AG08396 (cell line): ENCODE measurements around the gene CACNA1G.

Source experiments
- DNase-seq: peaks from one replicate; pipeline ENCODE4 v3.0.0; 2012; ENCODE audit warnings: low spot score, mixed read lengths

CACNA1G gene

DNA sequence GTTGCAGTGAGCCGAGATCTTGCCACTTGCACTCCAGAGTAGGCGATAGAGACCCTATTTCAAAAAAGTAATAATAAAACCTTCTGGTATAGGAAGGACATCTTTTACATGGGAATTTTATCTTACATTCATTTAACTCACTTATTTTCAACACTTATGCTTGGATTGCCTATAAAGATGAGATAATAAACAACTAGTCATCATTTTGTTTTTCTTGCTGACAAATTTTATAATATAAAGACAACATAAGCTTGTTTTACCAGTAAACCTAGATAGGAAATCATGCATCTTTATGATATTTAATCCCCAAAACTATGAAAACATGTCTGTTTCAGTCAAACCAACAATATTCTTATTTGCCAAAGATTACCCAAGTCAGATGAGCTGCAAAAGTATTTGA lies 91.1 kb downstream of the CACNA1G start:
- no peak for DNase-seq

DNA sequence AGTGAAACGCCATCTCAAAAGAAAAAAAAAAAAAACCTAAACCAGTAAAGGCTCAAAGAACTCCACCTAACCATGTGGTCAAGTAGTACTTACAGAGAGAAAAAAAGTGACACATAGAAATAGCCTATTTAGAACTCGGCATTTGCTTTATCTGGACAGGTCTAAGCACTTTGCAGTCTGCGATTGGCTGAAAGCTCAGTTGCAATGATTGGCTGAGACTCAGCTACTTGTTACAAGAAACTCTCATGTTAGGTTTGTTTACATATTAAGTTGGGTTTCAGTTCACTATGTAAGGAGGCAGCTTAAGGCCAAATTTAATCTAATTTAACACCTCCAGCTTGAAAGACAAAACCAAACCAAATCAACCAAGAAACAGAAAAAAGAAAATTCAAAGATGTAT lies 93.2 kb downstream of the CACNA1G start:
- DNase-seq, result no peak

DNA sequence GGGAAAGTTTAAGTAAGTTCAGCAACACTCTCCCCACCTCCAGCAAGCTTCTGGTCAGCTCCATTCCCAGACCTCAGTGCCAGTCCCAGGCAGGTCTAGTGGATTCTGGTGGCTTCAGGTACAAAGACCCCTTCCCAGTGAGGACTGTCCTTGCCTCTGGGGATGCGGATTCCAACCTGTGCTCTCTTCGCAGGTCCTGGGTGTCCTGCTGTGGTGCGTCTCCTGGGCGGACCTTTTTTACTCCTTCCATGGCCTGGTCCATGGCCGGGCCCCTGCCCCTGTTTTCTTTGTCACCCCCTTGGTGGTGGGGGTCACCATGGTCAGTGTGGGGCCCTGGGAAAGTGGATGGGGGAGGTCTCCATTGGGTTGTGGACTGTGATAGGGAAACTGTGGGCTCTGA lies 96.0 kb downstream of the CACNA1G start:
- DNase-seq, result no peak

DNA sequence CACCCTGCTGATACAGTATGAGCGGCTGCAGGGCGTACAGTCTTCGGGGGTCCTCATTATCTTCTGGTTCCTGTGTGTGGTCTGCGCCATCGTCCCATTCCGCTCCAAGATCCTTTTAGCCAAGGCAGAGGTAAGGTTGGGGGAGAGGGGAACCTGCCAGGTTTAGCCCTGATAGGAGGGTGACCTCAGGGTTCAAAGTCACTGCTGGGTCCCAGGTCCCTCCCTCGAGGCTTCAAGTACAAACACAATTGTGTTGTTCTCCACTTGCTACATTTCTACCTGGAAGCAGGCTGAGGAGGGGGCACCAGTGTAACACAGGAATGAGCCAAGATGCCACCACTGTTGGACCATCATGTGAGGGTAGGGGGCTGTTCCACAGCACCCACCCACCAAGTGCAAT lies 96.5 kb downstream of the CACNA1G start:
- DNase-seq, result no peak

DNA sequence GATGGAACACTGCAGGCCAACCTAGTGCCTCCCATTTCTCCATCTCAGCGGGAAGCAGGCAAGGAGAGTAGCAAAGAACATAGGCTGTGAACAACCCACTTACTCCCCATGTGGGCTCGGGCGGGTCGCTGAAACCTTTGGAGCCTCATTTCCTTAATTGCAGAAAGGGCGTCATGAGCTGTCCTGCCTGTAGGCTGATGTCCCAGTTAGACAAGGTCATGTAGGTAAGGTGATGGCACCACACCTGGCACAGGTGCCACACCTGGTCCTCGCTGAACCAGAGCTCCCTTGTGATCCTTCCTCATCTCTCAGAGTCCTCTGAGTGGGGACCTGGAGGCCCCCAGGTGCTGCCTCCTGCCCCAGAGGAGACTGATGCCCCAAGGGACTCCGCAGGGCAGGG lies 97.1 kb downstream of the CACNA1G start:
- DNase-seq, result no peak

DNA sequence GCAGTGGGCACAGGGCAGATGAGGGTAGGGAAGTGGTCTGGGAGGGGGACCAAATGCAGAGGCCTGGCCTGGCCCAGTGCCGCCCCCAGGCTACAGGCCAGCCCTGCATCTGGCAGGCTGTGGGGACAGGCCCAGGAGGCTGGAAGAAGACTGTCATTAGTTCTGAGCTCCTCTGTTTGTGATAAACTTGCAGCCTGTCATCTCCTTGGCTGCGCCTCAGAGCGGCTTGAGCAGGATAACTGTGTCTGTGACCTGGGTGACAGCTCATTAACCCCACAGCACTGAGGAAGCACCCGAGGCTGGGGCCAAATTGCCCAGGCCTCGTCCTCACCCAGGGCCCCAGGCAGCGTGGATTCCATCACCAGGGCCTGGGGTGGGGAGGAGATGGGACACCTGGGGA lies 98.1 kb downstream of the CACNA1G start:
- no peak for DNase-seq

DNA sequence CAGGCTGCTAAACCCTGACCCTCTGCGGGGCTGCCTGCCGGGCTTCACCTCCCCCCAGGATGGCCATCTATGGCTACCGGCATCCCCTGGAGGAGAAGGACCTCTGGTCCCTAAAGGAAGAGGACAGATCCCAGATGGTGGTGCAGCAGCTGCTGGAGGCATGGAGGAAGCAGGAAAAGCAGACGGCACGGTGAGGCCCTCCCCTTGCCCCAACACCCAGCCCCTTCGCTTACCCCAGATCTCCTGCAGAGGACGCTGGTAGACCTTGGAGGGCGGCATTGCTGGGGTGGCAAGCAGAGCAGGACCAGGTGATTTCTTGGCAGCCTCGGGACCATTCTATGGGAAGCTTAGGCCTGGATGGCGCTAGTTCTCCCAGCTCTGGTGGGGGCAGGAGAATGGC lies 98.7 kb downstream of the CACNA1G start:
- DNase-seq, result no peak

DNA sequence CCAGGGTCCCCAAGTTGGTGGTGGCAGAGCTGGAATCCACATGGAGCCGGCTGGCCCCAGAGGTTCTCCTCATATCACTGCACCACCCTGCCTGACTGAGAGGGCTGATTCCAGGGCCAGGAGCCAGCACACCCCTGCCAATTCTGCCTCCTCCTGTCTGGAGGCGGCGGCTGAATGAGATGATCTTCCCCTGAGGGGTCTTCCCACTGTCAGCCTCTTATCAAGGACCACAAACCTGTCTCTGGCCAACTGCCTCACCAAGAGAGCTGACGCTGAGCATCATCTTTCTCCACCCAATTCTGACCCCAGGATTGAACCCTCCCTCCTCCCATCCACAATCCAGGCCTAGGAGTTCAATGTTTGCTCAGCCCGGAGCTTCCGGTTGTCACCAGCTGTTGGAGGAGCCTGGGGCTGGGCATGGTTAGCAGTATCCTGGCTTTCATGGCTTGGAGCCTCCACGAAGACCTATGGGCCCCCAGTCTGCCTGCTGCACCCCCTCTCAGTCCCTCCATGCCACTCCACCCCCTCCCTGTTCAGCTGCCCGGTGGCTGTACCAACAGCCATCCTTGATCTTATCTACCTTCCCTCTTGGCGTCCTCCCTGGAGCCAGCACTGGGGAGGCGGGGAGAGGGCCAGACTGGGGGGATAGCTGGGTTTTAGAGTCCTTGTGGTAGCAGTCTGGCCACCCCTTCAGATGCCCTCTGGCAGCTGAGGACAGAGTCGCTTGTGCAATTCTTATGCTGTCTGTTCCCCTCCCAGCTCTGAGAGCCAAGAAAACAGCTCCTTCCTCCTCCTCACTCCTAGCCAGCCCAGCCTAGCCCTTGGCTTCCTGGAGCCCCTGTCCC lies 99.7 kb downstream of the CACNA1G start:
- peak; percentile 36 for DNase-seq

DNA sequence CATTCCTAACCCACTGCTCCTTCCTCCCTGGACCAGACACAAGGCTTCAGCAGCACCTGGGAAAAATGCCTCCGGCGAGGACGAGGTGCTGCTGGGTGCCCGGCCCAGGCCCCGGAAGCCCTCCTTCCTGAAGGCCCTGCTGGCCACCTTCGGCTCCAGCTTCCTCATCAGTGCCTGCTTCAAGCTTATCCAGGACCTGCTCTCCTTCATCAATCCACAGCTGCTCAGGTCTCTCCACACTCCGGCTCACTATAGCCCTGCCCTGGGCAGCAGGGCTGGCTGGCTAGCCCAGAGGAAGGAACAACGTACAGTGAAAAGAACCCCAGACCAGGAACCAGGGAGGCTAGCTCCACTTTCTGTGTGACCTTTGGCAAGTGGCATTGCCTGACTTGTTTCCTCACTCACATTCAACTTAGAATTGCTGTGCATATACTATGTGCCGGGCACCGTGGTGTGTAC lies 100.4 kb downstream of the CACNA1G start:
- no peak for DNase-seq

DNA sequence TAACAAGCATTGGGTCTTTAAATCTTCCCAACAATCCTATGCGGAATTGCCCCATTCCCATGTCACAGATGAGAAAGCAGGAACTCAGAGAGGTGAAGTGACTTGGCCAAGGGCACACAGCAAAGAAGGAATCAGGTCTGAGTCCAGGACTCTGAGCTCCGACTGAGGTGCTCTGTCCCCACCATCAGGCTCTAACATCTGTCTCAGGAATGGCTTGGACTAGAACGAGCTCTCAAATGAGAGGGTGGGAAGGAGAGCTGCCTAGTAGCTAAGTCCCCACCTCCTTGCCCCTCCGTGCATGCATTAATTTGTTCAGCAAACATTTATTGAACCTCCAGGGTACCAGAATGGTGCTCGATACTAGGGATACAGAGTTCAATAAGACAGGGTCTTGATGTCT lies 100.8 kb downstream of the CACNA1G start:
- DNase-seq, result no peak

DNA sequence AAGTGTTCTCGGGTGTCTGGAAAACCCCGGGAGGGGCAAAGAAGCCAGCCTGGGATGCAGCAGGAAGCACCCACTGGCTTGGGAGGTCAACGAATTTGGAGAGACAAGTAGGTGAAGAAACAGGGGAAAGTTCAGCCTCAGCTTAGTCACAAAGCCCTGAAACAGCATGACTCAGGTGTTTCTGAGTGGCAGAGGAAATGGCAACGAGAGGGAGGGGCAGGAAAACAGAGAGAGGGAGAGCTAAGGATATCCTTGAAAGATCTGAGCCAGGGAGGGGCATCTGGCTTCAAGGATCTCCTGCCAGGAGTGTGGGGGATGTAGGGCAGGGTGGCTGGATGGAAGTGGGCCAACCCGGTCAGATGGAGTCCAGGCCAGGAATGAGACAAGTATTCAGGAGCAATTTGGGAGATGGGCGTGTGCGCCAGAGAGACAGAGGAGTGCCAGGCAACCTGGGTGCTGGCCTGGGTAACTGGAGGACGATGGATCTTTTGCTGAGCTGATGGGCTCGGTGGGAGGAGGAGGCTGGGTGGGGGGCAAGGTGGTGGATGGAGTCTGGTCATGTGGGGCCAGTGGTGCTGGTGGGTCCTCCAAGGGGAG lies 101.4 kb downstream of the CACNA1G start:
- DNase-seq, result peak; percentile 82

DNA sequence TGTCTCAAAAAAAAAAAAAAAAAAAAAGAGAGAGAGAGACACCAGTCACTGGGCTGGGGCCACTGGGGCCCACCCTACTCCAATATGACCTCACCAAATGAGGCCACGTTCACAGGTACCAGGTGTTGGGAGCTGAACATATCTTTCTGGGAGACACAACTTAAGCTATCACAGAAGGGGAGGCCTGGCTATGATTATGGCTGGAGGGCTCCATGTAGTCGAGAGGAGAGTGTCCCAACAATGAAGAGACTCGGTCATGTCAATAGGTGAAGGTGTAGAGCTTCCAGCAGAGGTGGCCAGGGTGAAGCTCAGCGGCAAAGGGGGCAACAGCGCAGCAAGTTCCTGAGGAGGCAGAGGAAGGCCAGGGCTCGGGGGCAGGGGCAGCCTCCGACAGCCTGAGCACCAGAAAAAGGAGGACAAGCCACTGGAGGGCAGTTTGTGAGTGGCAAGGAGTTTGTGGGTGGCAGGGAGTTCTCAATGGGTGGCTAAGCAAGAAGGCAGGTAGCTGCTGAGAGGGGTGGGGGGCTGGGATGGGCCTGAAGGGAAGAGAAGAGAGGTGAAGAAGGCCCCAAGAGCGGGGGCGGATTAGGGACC lies 102.2 kb downstream of the CACNA1G start:
- no peak for DNase-seq

DNA sequence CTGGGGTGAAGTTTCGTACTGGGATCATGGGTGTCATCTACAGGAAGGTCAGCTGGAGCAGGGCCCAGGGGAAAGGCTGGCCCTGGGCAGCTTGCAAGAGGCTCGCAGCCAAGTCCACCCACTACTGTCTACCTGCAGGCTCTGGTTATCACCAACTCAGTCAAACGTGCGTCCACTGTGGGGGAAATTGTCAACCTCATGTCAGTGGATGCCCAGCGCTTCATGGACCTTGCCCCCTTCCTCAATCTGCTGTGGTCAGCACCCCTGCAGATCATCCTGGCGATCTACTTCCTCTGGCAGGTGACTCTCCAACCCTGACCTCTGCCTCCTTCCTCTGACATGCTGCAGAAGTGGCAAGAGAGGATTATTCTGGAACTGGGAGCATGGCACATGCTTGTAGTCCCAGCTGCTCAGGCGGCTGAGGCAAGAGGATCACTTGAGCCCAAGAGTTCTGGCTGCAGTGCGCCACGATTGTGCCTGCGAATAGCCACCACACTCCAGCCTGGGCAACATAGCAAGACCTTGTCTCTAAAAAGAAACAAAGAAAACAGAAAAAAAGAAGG lies 103.4 kb downstream of the CACNA1G start:
- no peak for DNase-seq

DNA sequence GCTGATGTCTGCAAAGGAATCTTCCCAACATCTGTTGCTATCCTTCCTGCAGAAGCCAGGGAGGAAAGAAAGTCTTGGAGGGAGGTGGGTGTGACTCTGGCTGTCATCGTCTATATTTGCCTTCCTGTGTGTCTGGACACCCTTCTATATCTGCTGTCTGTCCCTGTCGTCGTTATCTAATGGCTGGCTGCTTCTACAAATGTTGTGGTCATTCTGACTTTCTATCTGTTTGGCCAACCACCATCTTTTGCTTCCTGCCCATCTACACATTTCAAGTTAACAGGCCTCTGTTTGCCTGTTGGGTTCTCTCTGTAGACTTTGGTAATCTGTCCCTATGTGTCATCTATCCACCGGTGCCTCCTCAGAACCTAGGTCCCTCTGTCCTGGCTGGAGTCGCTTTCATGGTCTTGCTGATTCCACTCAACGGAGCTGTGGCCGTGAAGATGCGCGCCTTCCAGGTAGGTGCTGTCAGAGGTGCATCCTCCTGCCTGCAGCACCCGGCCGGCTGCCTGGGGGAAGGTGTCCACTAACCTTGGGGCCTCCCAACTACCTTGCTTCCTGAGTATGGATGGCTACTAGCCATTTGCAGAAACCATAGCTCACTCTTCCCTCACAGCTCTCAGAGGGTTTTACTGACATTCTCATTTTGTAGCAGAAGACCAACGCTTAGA lies 104.4 kb downstream of the CACNA1G start:
- DNase-seq, result no peak

DNA sequence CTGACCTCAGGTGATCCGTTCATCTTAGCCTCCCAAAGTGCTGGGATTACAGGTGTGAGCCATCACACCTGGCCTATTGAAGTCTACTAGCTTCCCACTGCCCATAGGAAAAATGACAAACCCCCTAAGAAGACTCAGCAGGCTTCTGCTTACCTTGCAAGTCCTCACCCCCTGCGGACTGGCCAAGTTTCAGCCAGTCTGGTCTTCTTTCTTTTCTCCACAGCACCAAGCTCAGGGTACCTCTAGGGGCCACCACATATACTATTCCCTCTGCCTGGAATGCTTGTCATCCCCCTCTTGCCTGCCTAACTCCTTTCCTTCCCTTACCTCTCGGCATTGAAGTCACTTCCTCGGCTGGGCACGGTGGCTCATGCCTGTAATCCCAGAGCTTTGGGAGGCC lies 105.3 kb downstream of the CACNA1G start:
- no peak for DNase-seq

DNA sequence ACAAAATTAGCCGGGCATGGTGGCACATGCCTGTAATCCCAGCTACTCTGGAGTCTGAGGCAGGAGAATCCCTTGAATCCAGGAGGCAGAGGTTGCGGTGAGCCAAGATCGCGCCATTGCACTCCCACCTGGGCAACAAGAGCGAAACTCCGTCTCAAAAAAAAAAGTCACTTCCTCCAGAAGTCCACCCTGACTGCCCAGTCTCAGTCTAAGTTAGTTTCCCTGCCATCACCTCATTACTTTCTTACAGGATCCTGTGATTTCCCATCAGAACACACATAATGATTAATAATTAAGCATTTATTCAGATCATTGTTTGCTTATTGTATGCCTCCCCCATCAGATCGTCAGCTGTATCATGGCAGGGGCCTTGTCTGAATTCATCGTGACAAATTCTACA lies 105.8 kb downstream of the CACNA1G start:
- DNase-seq, result no peak

DNA sequence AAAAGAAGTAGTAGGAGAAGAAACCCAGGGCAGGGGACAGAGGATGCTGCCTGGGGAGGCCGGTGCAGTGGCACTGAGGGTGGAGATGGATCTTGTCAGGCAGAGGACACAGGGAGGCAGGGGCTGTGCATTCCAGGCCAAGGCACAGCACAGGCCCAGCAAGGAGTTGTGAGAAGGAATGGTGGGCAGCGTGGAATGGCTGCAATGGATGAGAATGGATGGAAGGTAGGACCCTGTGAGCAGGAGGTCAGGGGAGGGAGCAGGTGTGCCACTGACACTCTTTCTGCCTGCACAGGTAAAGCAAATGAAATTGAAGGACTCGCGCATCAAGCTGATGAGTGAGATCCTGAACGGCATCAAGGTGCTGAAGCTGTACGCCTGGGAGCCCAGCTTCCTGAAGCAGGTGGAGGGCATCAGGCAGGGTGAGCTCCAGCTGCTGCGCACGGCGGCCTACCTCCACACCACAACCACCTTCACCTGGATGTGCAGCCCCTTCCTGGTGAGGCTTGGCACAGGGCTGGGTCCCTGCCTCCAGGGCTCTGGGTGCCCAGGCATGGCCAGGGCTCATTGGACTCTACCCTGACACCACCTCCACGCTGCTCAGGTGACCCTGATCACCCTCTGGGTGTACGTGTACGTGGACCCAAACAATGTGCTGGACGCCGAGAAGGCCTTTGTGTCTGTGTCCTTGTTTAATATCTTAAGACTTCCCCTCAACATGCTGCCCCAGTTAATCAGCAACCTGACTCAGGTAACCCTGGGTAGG lies 106.9 kb downstream of the CACNA1G start:
- DNase-seq, result no peak

DNA sequence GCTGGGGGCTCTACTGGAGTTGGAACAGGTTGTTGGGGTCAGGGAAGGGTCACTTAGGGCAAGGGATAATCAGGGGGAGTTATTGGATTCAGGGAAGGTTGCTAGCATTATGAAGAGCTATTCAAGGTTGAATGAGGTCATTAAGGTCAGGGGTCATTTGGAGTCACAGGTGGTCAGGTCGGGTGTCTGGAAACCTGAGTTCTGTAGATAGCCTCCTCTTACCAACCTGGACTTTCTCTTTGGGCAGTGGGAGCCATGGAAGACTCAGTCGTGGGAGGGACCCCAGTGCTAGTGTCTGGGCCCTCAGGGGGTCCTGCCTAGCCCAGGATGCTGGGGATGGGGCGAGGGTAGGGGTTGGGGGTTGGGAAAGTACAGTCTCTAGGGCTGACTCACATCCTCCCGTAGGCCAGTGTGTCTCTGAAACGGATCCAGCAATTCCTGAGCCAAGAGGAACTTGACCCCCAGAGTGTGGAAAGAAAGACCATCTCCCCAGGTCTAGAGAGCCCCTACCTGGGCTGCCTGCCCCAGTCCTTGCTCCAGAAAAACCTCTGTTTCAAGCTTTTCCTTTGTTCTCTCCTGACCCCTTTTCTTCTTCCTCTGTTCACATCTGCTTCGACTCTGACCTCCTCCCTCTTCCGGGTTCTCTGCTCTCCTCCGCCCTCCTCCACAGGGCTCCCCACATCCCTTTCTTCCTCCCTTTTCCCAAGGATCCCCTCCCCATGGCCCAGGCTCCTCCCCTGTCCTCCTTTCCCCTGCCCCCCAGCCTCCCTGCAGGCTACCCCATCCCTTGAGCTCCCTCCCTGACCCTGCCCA lies 107.7 kb downstream of the CACNA1G start:
- DNase-seq, result peak; percentile 45

DNA sequence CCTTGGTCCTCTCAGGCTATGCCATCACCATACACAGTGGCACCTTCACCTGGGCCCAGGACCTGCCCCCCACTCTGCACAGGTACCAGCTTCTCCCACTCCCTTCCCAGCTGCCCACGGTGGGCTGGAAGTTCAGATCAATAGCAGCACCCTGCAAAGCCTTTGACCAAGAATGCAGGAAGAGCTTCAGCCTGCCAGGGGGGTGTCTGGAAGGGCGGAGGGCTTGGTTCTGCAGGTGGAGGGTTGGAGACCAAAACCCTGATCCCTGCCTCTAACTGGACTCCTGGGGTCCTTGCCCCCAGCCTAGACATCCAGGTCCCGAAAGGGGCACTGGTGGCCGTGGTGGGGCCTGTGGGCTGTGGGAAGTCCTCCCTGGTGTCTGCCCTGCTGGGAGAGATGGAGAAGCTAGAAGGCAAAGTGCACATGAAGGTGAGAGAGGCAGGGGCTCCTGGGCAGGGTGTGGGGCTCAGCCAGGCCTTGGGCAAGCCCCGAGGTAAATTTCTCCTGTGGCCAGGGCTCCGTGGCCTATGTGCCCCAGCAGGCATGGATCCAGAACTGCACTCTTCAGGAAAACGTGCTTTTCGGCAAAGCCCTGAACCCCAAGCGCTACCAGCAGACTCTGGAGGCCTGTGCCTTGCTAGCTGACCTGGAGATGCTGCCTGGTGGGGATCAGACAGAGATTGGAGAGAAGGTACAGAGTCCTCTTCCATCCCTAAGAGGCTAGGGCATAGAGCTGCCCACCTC lies 108.5 kb downstream of the CACNA1G start:
- DNase-seq, result no peak

DNA sequence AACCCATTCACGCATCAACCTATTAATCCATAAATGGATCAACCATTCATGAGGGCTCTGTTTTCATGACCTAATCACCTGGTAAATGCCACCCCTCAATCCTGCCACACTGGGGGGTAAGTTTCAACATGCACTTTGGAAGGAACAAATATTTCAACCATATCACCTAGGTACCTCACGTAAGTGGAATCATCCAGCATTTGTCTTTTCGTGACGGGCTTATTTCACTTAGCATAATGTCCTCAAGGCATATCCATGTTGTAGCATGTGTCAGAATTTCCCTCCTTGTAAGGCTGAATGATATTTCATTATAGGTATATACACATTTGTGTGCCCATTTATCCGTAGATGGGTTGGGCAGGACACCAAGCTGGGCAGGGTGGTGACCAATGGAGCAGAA lies 111.6 kb downstream of the CACNA1G start:
- DNase-seq, result no peak
